GM10847 (cell line): ENCODE measurements around the gene SPG11.

ENCODE experiments used
- POLR2A ChIP-seq: IDR thresholded peaks from 2 replicates; pipeline ENCODE4 v1.6.1; 2011; ENCODE audit not compliant: insufficient read length; ENCODE audit errors: extremely low read depth

Gene SPG11

GRCh38 chr15:44676676-44677075, 13.2 kb upstream of the SPG11 start:
- TF ChIP-seq POLR2A: no peak

- no peak for TF ChIP-seq POLR2A
Measured at GRCh38 chr15:44675911-44676310, 12.4 kb upstream of the SPG11 start.

GRCh38 chr15:44673639-44674038, 10.2 kb upstream of the SPG11 start:
- no peak for TF ChIP-seq POLR2A

GRCh38 chr15:44670087-44670950, 6.9 kb upstream of the SPG11 start:
- no peak for TF ChIP-seq POLR2A

- no peak for TF ChIP-seq POLR2A
Measured at GRCh38 chr15:44668921-44669320, 5.5 kb upstream of the SPG11 start.

GRCh38 chr15:44667039-44667360, 3.5 kb upstream of the SPG11 start:
- no peak for TF ChIP-seq POLR2A

- no peak for TF ChIP-seq POLR2A
Measured at GRCh38 chr15:44666210-44667038, 3.0 kb upstream of the SPG11 start.

- TF ChIP-seq POLR2A: no peak
Measured at GRCh38 chr15:44662478-44663409, 718 bp downstream of the SPG11 start.

- no peak for TF ChIP-seq POLR2A
Measured at GRCh38 chr15:44661576-44661975, 1.9 kb downstream of the SPG11 start.

GRCh38 chr15:44659056-44659455, 4.4 kb downstream of the SPG11 start:
- TF ChIP-seq POLR2A: no peak

- no peak for TF ChIP-seq POLR2A
Measured at GRCh38 chr15:44657378-44657777, 6.1 kb downstream of the SPG11 start.

- no peak for TF ChIP-seq POLR2A
Measured at GRCh38 chr15:44656913-44657312, 6.5 kb downstream of the SPG11 start.

- TF ChIP-seq POLR2A: no peak
Measured at GRCh38 chr15:44656298-44656697, 7.2 kb downstream of the SPG11 start.

- no peak for TF ChIP-seq POLR2A
Measured at GRCh38 chr15:44654858-44655257, 8.6 kb downstream of the SPG11 start.

GRCh38 chr15:44647637-44648036, 15.8 kb downstream of the SPG11 start:
- TF ChIP-seq POLR2A: no peak
